H1 (cell line): ENCODE data around the gene RHD. TPM values are rescaled to one million over a fixed set of nuclear protein-coding genes. Genes with fewer than 3 reads are reported as not detected.

ENCODE experiments used
- ATF2 ChIP-seq: IDR thresholded peaks from 2 replicates; pipeline ENCODE4 v1.6.1; 2012; ENCODE audit warnings: low read length, inconsistent platforms
- BACH1 ChIP-seq: IDR thresholded peaks from 2 replicates; pipeline ENCODE4 v1.6.1; 2012; ENCODE audit warnings: low read length, improper control_type of control experiment
- CBX5 ChIP-seq: fragments of 300-800, 300-1000 bp; sonication (generic); IDR thresholded peaks from 2 replicates; pipeline ENCODE4 v1.7.1; 2016; ENCODE audit warnings: antibody characterized with exemption, low read length, low read depth
- POLR2A ChIP-seq, 2 experiments: IDR thresholded peaks; 1 replicate in 1 of 2; 2 replicates in 1 of 2; pipeline ENCODE4 v1.6.1; 2011; ENCODE audit warnings: low read depth in 2 of 2, low read length in 2 of 2, mild to moderate bottlenecking in 2 of 2; ENCODE audit errors: control extremely low read depth in 1 of 2
- RXRA ChIP-seq: IDR thresholded peaks from 2 replicates; pipeline ENCODE4 v1.6.1; 2011; ENCODE audit warnings: low read depth, mild to moderate bottlenecking, low read length, moderate library complexity; ENCODE audit not compliant: insufficient read depth
- SIX5 ChIP-seq: IDR thresholded peaks from 2 replicates; pipeline ENCODE4 v1.6.1; 2011; ENCODE audit warnings: mild to moderate bottlenecking, low read depth, low read length
- polyA plus RNA-seq, 7 experiments: library from polyadenylated mRNA; depleted of rRNA in 3 of 7; stranded (reverse) in 5 of 7; unstranded in 2 of 7; fragments of >200 nt in 5 of 7; fragments of 200-250 nt in 2 of 7; gene quantifications; 1 replicate in 5 of 7; 2 replicates in 1 of 7; 4 replicates in 1 of 7; pipeline versions ENCODE4 v1.2.1 to v1.2.3, GENCODE V29; 2011 to 2013; ENCODE audit warnings: missing spikeins in 2 of 7, mixed read lengths in 2 of 7
- total RNA-seq: library from RNA; stranded (reverse); fragmentation: NEBNext Ultra II Directional; extraction: Animal tissue kit (Norgen Biotek cat#: 25700); gene quantifications from 2 replicates; pipeline ENCODE4 v1.2.1, GENCODE V29; 2021

Gene RHD
- total and polyA plus RNA-seq, 2 of the 8 experiments (the other 6 are each of a cell fraction or from before 2014, with no cell fraction given), result 0.21 TPM; not detected in 1

GRCh38 chr1:25247024-25247828 is 25.1 kb upstream of the RHD start, which contains the start of gene RSRP1 (continued):
- TF ChIP-seq CBX5, result no peak
- TF ChIP-seq RXRA, result no peak
- TF ChIP-seq SIX5, result no peak
- TF ChIP-seq BACH1, result peak; percentile 55; the same call in 1 of the 2 replicates
- 0 out of 2 replicates have a peak, but pooled peaks have one; percentile 45 for TF ChIP-seq ATF2
- TF ChIP-seq POLR2A (IDR thresholded peaks at IDR 0.05; ENCODE audit: control extremely low read depth in 1 of 2, low read depth in 2 of 2, low read length in 2 of 2), result peak; percentile 96 to 99
- TF ChIP-seq, all 59 proteins: peak for 22
